Astrocyte (in vitro differentiated cells and primary cell): Measurements from ENCODE around the gene MPP3. TPM values are rescaled to one million over a fixed set of nuclear protein-coding genes. Genes with fewer than 3 reads are reported as not detected.
A peak's percentile ranks its signal among the peaks of the same experiment; 100 is the strongest.

ENCODE experiments used
- DNase-seq: peaks from one replicate; pipeline ENCODE4 v3.0.0-alpha.2; 2010; ENCODE audit warnings: low read depth
- FAIRE-seq: peaks from 2 replicates; lab custom pipeline; 2011; peaks lifted over from hg19 to GRCh38; lab: Jason Lieb, UNC
- H2AFZ ChIP-seq: 2 replicates; pipeline ENCODE4 v1.6.0; 2012; ENCODE audit warnings: low read depth, low read length, inconsistent platforms
- H3K27ac ChIP-seq: 2 replicates; pipeline ENCODE4 v1.5.1; 2011; ENCODE audit warnings: low read depth, low read length, inconsistent platforms
- H3K27me3 ChIP-seq: 2 replicates; pipeline ENCODE4 v1.6.0; 2011; ENCODE audit warnings: low read length, inconsistent platforms; ENCODE audit not compliant: insufficient read depth
- H3K36me3 ChIP-seq: 2 replicates; pipeline ENCODE4 v1.5.1; 2011; ENCODE audit warnings: low read length, inconsistent platforms; ENCODE audit not compliant: insufficient read depth
- H3K4me1 ChIP-seq: 2 replicates; pipeline ENCODE4 v1.5.1; 2011; ENCODE audit warnings: low read length, inconsistent platforms; ENCODE audit not compliant: insufficient read depth
- H3K4me2 ChIP-seq: 2 replicates; pipeline ENCODE4 v1.6.0; 2012; ENCODE audit warnings: low read length, inconsistent platforms
- H3K4me3 ChIP-seq: 2 replicates; pipeline ENCODE4 v1.5.1; 2011; ENCODE audit warnings: low read depth, mild to moderate bottlenecking, low read length, inconsistent platforms; ENCODE audit not compliant: insufficient read depth
- H3K79me2 ChIP-seq: 2 replicates; pipeline ENCODE4 v1.6.0; 2012; ENCODE audit warnings: mild to moderate bottlenecking, low read length, inconsistent platforms; ENCODE audit not compliant: insufficient read depth
- H3K9ac ChIP-seq: 2 replicates; pipeline ENCODE4 v1.6.0; 2012; ENCODE audit warnings: mild to moderate bottlenecking, low read length, inconsistent platforms
- H3K9me3 ChIP-seq: 2 replicates; pipeline ENCODE4 v1.5.1; 2012; ENCODE audit warnings: low read depth, mild to moderate bottlenecking, low read length, inconsistent platforms; ENCODE audit not compliant: insufficient read depth
- H4K20me1 ChIP-seq: 2 replicates; pipeline ENCODE4 v1.6.0; 2012; ENCODE audit warnings: low read length, inconsistent platforms; ENCODE audit not compliant: insufficient read depth
- H3K27ac Mint-ChIP-seq: one replicate; pipeline ENCODE4 v1.8.0; 2021; ENCODE audit warnings: mild to moderate bottlenecking, mixed read lengths; ENCODE audit not compliant: unreplicated experiment
- H3K27me3 Mint-ChIP-seq: one replicate; pipeline ENCODE4 v1.8.0; 2021; ENCODE audit warnings: low read depth, mixed read lengths; ENCODE audit not compliant: unreplicated experiment
- H3K36me3 Mint-ChIP-seq: one replicate; pipeline ENCODE4 v1.8.0; 2021; ENCODE audit warnings: low read depth, mixed read lengths; ENCODE audit not compliant: unreplicated experiment
- H3K4me1 Mint-ChIP-seq: one replicate; pipeline ENCODE4 v1.8.0; 2021; ENCODE audit warnings: low read depth, mixed read lengths; ENCODE audit not compliant: unreplicated experiment
- H3K4me3 Mint-ChIP-seq: one replicate; pipeline ENCODE4 v1.8.0; 2021; ENCODE audit warnings: mild to moderate bottlenecking, moderate library complexity, mixed read lengths; ENCODE audit not compliant: unreplicated experiment
- H3K9me3 Mint-ChIP-seq: one replicate; pipeline ENCODE4 v1.8.0; 2021; ENCODE audit warnings: mild to moderate bottlenecking, mixed read lengths; ENCODE audit not compliant: unreplicated experiment
- CTCF ChIP-seq: IDR thresholded peaks from 2 replicates; pipeline ENCODE4 v1.5.1; 2011; ENCODE audit warnings: low read depth, mild to moderate bottlenecking, inconsistent platforms, low read length, moderate library complexity; ENCODE audit not compliant: insufficient read depth
- EZH2 ChIP-seq: IDR thresholded peaks from 2 replicates; pipeline ENCODE4 v1.6.1; 2012; ENCODE audit warnings: mild to moderate bottlenecking, low read length, inconsistent platforms; ENCODE audit not compliant: insufficient read depth
- total RNA-seq: library from RNA; stranded (reverse); gene quantifications from 2 replicates; pipeline ENCODE4 v1.2.1, GENCODE V29; 2021

MPP3 gene
- total RNA-seq, 1 donor from 2014 or later: 6.5 TPM

- FAIRE-seq: peak; percentile 78
Measured at GRCh38 chr17:43878260-43879175, 45.6 kb upstream of the MPP3 start.

GRCh38 chr17:43877451-43878155, 44.7 kb upstream of the MPP3 start:
- Histone ChIP-seq H3K9ac (no peak overlapping the region), H3K4me1 (peaks cover 3% of the 10 kb centered on the region), H4K20me1 (no peaks in the 10 kb centered on the region), H3K79me2 (no peaks in the 10 kb centered on the region), H3K36me3 (no peaks in the 10 kb centered on the region), H3K27me3 (peaks cover 8% of the 10 kb centered on the region), H3K27ac (no peak overlapping the region), H3K9me3 (no peaks in the 10 kb centered on the region), H2AFZ (no peak overlapping the region), H3K4me3 (no peak overlapping the region), H3K4me2 (no peak overlapping the region)
- no peak for DNase-seq
- Mint-ChIP-seq H3K9me3 (peaks cover 3% of the 10 kb centered on the region), H3K27me3 (peaks cover 18% of the 10 kb centered on the region), H3K4me1 (peaks cover 3% of the 10 kb centered on the region), H3K27ac (no peak overlapping the region), H3K4me3 (no peak overlapping the region), H3K36me3 (peaks cover 14% of the 10 kb centered on the region)
- no peak for FAIRE-seq
- no peak for TF ChIP-seq CTCF
- no peak for TF ChIP-seq EZH2

More at GRCh38 chr17:43878260-43879175, 45.6 kb upstream of the MPP3 start:
- Mint-ChIP-seq H3K27me3 (peaks cover 14% of the 10 kb centered on the region), H3K27ac (peak overlapping the region; percentile 78), H3K4me3 (no peak overlapping the region), H3K9me3 (peaks cover 2% of the 10 kb centered on the region), H3K4me1 (peaks cover 3% of the 10 kb centered on the region), H3K36me3 (peaks cover 16% of the 10 kb centered on the region)
- H3K79me2 ChIP-seq: no peaks in the 10 kb centered on the region
- H3K36me3 ChIP-seq: no peaks in the 10 kb centered on the region
- H3K4me1 ChIP-seq: peaks cover 3% of the 10 kb centered on the region
- DNase-seq: peak; percentile 70
- no peak overlapping the region for H3K9ac ChIP-seq
- H3K4me3 ChIP-seq: no peak overlapping the region
- TF ChIP-seq CTCF (peak; percentile 72), EZH2 (no peak)
- no peaks in the 10 kb centered on the region for H4K20me1 ChIP-seq
- H3K9me3 ChIP-seq: no peaks in the 10 kb centered on the region
- no peak overlapping the region for H3K27ac ChIP-seq
- peaks cover 8% of the 10 kb centered on the region for H3K27me3 ChIP-seq
- H3K4me2 ChIP-seq: no peak overlapping the region
- no peak overlapping the region for H2AFZ ChIP-seq
